GM18858 (cell line): ENCODE results near the gene DNAJB9.

Experiments
- ATAC-seq: cut with Tn5 transposase; IDR thresholded peaks from one replicate; pipeline ENCODE4 v1.9.1; 2021; ENCODE audit not compliant: unreplicated experiment

DNAJB9 gene

DNA sequence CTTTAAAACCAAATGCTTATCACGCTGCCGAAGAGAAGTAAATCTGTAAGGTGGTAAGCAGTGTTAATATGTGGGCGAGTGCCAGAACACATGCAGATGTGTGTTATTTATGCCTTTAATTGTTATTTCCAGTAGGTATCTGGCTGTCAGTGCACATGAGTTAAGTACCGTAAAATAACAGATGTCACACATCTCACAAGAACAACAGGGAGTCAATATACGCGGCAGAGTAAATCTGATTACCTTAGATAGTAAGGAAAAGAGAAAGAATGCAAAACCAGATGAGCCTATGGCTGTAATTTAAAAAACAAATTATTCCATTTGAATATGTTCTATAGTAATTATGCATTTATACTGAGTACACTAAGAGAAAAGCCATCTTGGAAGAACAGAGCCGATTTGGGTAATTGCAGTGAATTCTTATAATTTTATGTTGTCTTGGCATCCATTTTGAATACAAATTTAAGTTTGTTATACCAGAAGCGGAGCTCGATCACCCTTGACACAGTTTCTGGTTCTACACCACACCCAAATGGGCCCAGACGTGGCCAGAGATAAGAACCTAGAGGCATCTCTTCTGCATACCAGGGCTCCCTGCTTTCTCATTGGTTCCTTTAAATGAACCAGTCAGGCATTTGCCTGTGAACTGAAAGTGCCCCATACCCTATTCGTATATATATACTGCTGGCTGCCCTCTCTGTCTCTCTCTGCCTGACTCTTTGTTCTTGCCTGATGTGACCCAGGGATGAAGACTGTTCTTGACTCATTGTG lies 34.8 kb downstream of the DNAJB9 start:
- no peak for ATAC-seq

DNA sequence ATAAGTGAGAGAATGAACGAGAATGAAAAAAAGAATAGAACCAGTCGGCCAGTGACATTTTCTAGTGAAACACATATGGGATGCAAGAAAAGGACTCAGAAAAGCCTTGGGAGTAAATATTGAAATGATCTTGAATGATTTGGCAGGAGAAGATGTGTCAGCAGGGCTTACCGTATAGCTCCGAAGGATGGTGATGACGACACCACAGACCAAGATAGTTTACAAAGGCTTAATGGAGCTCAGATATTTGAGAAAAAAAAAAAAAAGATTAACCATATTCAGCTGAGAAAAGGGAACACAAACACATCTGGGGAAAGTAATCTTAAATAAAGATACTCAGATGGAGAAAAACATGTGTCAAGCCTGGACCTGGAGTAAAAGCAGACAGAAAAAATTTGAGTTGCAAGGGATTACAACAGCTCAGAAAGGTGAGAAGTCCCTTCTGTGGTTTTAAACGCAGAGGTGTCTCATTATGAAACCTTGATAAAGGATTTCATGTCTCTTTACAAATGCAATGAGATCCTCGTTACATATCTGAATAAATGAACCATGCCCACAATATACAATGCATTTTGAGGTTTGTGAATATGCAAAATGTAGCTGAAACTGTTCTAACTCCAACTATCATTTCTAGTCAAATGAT lies 36.0 kb downstream of the DNAJB9 start:
- peak; percentile 57 for ATAC-seq

DNA sequence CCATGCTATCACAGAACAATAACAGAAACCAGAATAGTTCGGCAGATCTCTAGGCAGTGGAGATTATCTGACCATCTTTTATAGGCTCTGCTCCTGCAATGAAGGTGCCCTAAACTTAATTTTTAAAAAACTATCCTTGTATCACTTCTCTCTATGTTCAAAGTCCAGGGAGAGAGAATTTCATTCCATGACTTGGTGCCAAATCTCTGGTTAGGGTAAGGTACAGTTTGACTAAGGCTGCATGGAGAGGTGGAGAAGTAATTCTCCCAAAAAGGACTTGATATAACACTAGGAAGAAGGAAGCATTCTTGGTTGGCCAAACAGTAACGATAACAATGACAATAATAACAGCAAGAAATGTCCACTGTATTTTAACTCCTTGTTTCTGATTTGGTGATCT lies 40.0 kb downstream of the DNAJB9 start:
- no peak for ATAC-seq

DNA sequence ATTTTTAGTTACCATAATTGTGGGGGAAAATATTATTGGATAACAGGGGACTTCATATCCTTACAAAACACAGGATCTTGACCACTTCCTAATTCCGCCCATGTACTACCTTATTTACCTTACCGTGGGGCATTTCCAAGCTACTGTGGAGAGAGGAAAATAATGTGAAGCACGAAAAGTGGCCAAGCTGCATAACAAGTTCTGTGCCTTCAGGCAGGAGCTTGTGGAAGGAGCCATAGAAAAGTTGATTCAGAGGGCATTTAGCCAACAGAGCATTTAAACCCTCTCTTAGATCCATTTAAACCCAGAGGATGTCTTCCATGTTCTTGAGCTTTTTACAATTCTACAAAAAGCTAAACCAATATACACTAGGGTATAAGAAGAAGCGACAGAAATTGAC lies 41.6 kb downstream of the DNAJB9 start:
- no peak for ATAC-seq

GRCh38 chr7:108613147-108613948 lies 43.7 kb downstream of the DNAJB9 start:
- ATAC-seq, result peak; percentile 82

DNA sequence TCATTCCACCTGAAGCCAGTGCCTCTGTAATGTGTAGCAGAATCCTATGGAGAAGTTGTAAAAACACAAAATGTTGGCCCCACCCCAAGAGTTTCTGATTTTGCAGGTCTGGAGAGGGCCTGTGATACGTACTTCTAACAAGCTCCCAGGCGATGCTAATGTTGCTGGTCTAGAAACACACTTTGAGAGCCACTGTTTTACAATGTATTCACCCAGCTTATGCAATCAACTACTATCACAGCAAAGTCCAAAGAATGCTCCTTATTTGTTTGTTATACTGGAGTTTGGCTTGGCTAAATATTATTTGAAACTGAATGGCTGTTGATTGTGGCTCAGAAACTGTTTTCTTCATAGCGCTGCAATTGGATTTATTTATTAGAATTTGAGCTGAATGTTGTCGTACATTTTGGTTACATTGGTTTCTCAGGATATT lies 44.3 kb downstream of the DNAJB9 start:
- no peak for ATAC-seq

DNA sequence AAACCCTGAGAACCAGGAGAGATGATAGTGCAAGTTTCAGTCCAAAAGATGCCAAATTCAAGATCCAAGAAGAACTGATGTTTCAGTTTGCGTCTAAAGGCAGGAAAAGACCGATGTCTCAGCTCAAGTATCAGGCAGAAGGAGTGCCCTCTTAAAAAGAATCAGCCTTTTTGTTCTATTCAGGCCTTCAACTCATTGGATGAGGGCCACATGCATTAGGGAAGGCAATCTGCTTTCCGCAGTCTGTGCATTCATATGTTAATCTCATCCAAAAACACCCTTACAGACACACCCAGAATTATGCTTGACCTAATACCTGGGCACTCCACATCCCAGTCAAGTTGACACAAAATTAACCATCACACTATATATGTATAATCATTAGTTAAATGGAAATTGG lies 45.2 kb downstream of the DNAJB9 start:
- ATAC-seq, result no peak

DNA sequence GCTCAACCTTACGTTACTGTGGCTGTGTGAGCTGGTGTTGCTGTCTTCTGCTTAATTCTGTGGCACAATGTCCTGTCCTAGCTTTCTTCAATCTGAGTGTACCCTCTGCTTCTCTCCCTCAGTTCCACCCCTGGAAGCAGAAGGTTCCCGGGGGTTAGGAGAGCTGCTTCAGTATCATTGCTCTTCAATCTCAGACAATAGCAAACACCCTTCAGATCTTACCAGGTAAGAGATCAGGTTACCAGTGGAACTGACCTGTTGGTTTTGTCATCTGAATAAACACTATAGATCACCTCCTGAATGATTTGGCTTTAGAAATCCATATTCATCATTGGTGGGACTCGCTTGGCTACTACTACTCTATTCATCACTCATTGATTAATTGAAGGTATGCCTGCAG lies 48.4 kb downstream of the DNAJB9 start:
- no peak for ATAC-seq

DNA sequence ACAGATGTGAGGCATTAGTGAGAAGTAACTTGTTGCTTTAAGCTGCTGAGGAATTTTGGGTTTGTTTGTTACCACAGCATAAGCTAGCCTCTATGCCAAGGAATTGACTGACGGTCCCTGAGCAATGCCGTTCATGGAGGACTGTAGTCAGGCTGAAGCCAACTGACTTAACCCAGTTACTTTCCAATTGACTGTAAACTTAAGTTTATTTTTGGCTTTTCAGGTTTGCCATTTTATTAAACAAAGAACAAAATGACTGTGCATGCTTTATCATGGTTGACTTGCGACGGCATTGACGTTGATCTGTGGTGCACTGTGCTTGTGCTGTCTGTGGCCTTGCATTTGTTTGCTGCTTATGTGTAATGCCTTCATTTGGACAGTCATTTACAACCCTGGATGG lies 53.5 kb downstream of the DNAJB9 start:
- ATAC-seq, result peak; percentile 85
